Pons (tissue), 1 donor: Measurements from ENCODE around the gene ZNF326.

Source experiments
- DNase-seq: peaks from one replicate; pipeline ENCODE4 v3.0.0-alpha.2; 2016; ENCODE audit warnings: low spot score

Gene ZNF326

GRCh38 chr1:89994805-89995597 is at the start of gene ZNF326:
ZNF326 (plus strand) TSS chr1:89995110; CDS start chr1:89995258, 148 bp downstream.
- peak; percentile 91 for DNase-seq

- DNase-seq = no peak
These were observed 48.9 kb upstream of the ZNF326 start for GRCh38 chr1:89945852-89946476.

GRCh38 chr1:89946532-89946931 is 48.4 kb upstream of the ZNF326 start:
- no peak for DNase-seq

GRCh38 chr1:89948722-89949345 is 46.1 kb upstream of the ZNF326 start:
- no peak for DNase-seq

- no peak for DNase-seq
These were observed 44.8 kb upstream of the ZNF326 start for GRCh38 chr1:89949991-89950624.

GRCh38 chr1:89950703-89951102 is 44.2 kb upstream of the ZNF326 start:
- DNase-seq = no peak

- no peak for DNase-seq
These were observed 42.9 kb upstream of the ZNF326 start for GRCh38 chr1:89951766-89952604.

- DNase-seq = no peak
These were observed 42.2 kb upstream of the ZNF326 start for GRCh38 chr1:89952605-89953130.

GRCh38 chr1:89953131-89953626 is 41.7 kb upstream of the ZNF326 start:
- no peak for DNase-seq

- DNase-seq = no peak
These were observed 41.0 kb upstream of the ZNF326 start for GRCh38 chr1:89953929-89954328.

GRCh38 chr1:89954401-89954800 is 40.5 kb upstream of the ZNF326 start:
- DNase-seq = no peak

- DNase-seq = no peak
These were observed 39.4 kb upstream of the ZNF326 start for GRCh38 chr1:89955311-89956205.

GRCh38 chr1:89957107-89957506 is 37.8 kb upstream of the ZNF326 start:
- no peak for DNase-seq

- no peak for DNase-seq
These were observed 35.9 kb upstream of the ZNF326 start for GRCh38 chr1:89958851-89959654.

- no peak for DNase-seq
These were observed 35.2 kb upstream of the ZNF326 start for GRCh38 chr1:89959719-89960118.

- DNase-seq = no peak
These were observed 32.7 kb upstream of the ZNF326 start for GRCh38 chr1:89962024-89962741.

GRCh38 chr1:89962742-89963075 is 32.2 kb upstream of the ZNF326 start:
- no peak for DNase-seq

GRCh38 chr1:89965193-89965768 is 29.6 kb upstream of the ZNF326 start:
- DNase-seq = no peak
